SH-SY5Y (cell line): ENCODE results near the gene DLG1.

ENCODE experiments used
- GATA2 ChIP-seq: IDR thresholded peaks from 2 replicates; pipeline ENCODE4 v1.6.1; 2011; ENCODE audit warnings: mild to moderate bottlenecking, low read depth, low read length
- GATA3 ChIP-seq: IDR thresholded peaks from 2 replicates; pipeline ENCODE4 v1.6.1; 2011; ENCODE audit warnings: low read depth, mild to moderate bottlenecking, low read length, moderate library complexity

DNA sequence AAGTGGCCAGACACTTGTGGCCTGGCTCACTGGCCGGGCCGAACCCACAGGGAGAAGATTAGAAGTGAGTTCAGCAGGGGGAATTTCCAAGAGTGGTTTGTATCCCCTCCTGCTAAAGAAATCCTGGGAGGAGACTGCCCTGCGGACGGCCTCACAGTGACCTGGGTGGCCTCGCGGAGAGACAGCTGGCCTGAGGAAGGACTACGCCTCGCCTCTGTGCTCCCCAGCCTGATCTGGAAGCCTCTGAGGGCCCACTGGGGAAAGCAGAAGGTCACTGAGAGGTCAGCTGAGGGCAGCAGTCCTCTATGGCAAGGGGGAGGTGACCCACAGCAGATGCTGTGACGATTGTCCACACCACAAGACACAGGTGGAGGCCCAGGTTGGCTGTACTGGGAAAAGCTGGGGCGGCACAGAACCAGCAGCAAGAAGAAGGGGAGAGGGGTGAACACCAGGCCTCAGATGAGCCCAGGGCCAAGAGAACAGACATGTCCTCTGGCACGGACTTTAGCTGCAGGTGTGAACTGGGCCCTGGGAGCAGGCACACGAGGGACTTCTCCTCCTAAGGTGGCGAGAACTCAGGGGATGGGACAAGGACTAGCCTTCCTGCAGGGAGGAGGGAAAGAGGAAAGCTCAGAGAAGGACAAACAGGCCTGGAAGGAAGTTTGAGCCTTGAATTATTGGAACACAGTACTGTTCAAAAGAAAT, 37.2 kb upstream of the DLG1 start:
- no peak for TF ChIP-seq GATA3
- no peak for TF ChIP-seq GATA2
